HepG2 (cell line): Measurements from ENCODE around the gene DLG2. TPM values are rescaled to one million over a fixed set of nuclear protein-coding genes. Genes with fewer than 3 reads are reported as not detected.

Experiments used
- ATAC-seq: fragments of 200-7000 bp; cut with Tn5 transposase; 3 replicates; pipeline ENCODE4 v1.9.1; 2020; ENCODE audit warnings: mild to moderate bottlenecking, moderate library complexity
- BruUV-seq: library from RNA; stranded (reverse); fragments of 400-500 nt; replicated peaks from 2 replicates; lab custom pipeline; 2021; lab: Mats Ljungman, UMichigan
- CTCF ChIA-PET: fragments of 300-600 bp; formaldehyde crosslinking; extraction: SDS; loops from one replicate; lab custom pipeline; 2021; ENCODE audit warnings: low total read pairs, inconsistent platforms, low intra/inter-chr PET ratio; lab: Yijun Ruan, JAX
- POLR2A ChIA-PET: fragments of 350-600 bp; sonication (Branson Sonifier 250); formaldehyde crosslinking; loops from one replicate; lab custom pipeline; 2020; ENCODE audit warnings: antibody characterized with exemption, inconsistent platforms; lab: Yijun Ruan, JAX
- DNase-seq: peaks from one replicate; pipeline ENCODE4 v3.0.0-alpha.2; 2015; ENCODE audit warnings: low spot score
- FAIRE-seq: peaks from 3 replicates; lab custom pipeline; 2011; peaks lifted over from hg19 to GRCh38; lab: Jason Lieb, UNC
- H2AFZ ChIP-seq: one replicate; pipeline ENCODE4 v1.6.1; 2011; ENCODE audit warnings: low read length, inconsistent platforms
- H3K27ac ChIP-seq: fragments of 300-600 bp; 3 replicates; pipeline ENCODE4 v1.8.0; 2011; ENCODE audit warnings: mixed run types, mild to moderate bottlenecking, mixed read lengths, low read length, inconsistent platforms; ENCODE audit not compliant: insufficient read depth; ENCODE audit errors: extremely low read length
- H3K27me3 ChIP-seq, 2 experiments: fragments of 200-600 bp in 1 of 2; 2 replicates in 1 of 2; 3 replicates in 1 of 2; pipeline versions ENCODE4 v1.6.0 to v1.8.0; 2011; ENCODE audit warnings: low read length in 2 of 2, mild to moderate bottlenecking in 2 of 2, moderate library complexity in 2 of 2, inconsistent platforms in 1 of 2; ENCODE audit not compliant: insufficient read depth in 2 of 2, control insufficient read depth in 1 of 2
- H3K36me3 ChIP-seq, 2 experiments: fragments of 200-600 bp in 1 of 2; replicated peaks in 1 of 2; 2 replicates in 1 of 2; 3 replicates in 1 of 2; pipeline versions ENCODE4 v1.5.1 to v1.8.0; 2011; ENCODE audit warnings: low read length in 2 of 2, inconsistent platforms in 1 of 2; ENCODE audit not compliant: insufficient read depth in 2 of 2, control insufficient read depth in 1 of 2
- H3K4me1 ChIP-seq: 2 replicates; pipeline ENCODE4 v1.5.1; 2012; ENCODE audit warnings: low read length, inconsistent platforms; ENCODE audit not compliant: insufficient read depth
- H3K4me2 ChIP-seq: 2 replicates; pipeline ENCODE4 v1.6.0; 2011; ENCODE audit warnings: low read depth, low read length, inconsistent platforms
- H3K4me3 ChIP-seq, 3 experiments: fragments of 200-600 bp in 1 of 3; sonication (generic), shearing (Covaris generic) in 1 of 3; replicated peaks in 1 of 3; 2 replicates each; pipeline ENCODE4 v1.5.1; 2011 to 2016; ENCODE audit warnings: low read length in 3 of 3, inconsistent platforms in 2 of 3, low read depth in 2 of 3, mild to moderate bottlenecking in 2 of 3, control low read depth in 1 of 3, mixed read lengths in 1 of 3; ENCODE audit not compliant: insufficient read depth in 1 of 3
- H3K79me2 ChIP-seq: one replicate; pipeline ENCODE4 v1.6.1; 2011; ENCODE audit warnings: low read length, inconsistent platforms; ENCODE audit not compliant: insufficient read depth
- H3K9ac ChIP-seq: 2 replicates; pipeline ENCODE4 v1.6.0; 2011; ENCODE audit warnings: mild to moderate bottlenecking, low read depth, low read length, inconsistent platforms; ENCODE audit not compliant: insufficient read depth
- H3K9me3 ChIP-seq: 2 replicates; pipeline ENCODE4 v1.5.1; 2012; ENCODE audit warnings: mild to moderate bottlenecking, low read length
- H4K20me1 ChIP-seq: 2 replicates; pipeline ENCODE4 v1.6.0; 2011; ENCODE audit warnings: inconsistent platforms, mild to moderate bottlenecking, low read length, moderate library complexity; ENCODE audit not compliant: insufficient read depth
- BCL6 ChIP-seq: IDR thresholded peaks from 2 replicates; pipeline ENCODE4 v1.6.1; 2016; ENCODE audit warnings: missing genetic modification reagents, missing compliant biosample characterization
- CREM ChIP-seq, 2 experiments: sonication (generic) in 1 of 2; formaldehyde crosslinking in 1 of 2; IDR thresholded peaks; 2 replicates each; pipeline versions ENCODE4 v1.4.0 to v1.6.1; 2016 to 2020; ENCODE audit warnings: antibody characterized with exemption in 1 of 2, mild to moderate bottlenecking in 1 of 2, missing genetic modification reagents in 1 of 2
- ESRRA ChIP-seq: sonication (generic); formaldehyde crosslinking; IDR thresholded peaks from 2 replicates; pipeline ENCODE4 v1.5.1; 2020; ENCODE audit warnings: mild to moderate bottlenecking, low read depth, missing genetic modification reagents
- GATAD2A ChIP-seq: IDR thresholded peaks from 2 replicates; pipeline ENCODE4 v1.6.1; 2016
- HNF4A ChIP-seq: sonication (generic); formaldehyde crosslinking; IDR thresholded peaks from 2 replicates; pipeline ENCODE4 v1.4.0; 2020; ENCODE audit warnings: missing genetic modification reagents
- HNRNPUL1 ChIP-seq: fragments of 200-400 bp; formaldehyde crosslinking; IDR thresholded peaks from 2 replicates; pipeline ENCODE4 v1.6.1; 2017; ENCODE audit warnings: low read depth, mild to moderate bottlenecking, low read length, moderate library complexity
- HOXD1 ChIP-seq: sonication (generic); formaldehyde crosslinking; IDR thresholded peaks from 2 replicates; pipeline ENCODE4 v1.5.0; 2020; ENCODE audit warnings: missing genetic modification reagents
- NR2F6 ChIP-seq, 2 experiments: IDR thresholded peaks; 2 replicates each; pipeline ENCODE4 v1.6.1; 2016; ENCODE audit warnings: antibody characterized with exemption in 1 of 2, mild to moderate bottlenecking in 1 of 2
- SOX13 ChIP-seq, 3 experiments: fragments of 450-650 bp in 1 of 3; sonication (generic) in 1 of 3; formaldehyde crosslinking in 1 of 3; IDR thresholded peaks in 2 of 3; conservative IDR thresholded peaks in 1 of 3; 2 replicates each; pipeline versions ENCODE4 v1.5.0 to v1.6.1; 2016 to 2020; ENCODE audit warnings: antibody characterized with exemption in 1 of 3, mild to moderate bottlenecking in 1 of 3, missing compliant biosample characterization in 1 of 3, missing genetic modification reagents in 1 of 3, moderate library complexity in 1 of 3
- SOX5 ChIP-seq: IDR thresholded peaks from 2 replicates; pipeline ENCODE4 v1.6.1; 2016; ENCODE audit warnings: borderline replicate concordance
- SOX6 ChIP-seq, 2 experiments: fragments of 450-650 bp in 1 of 2; sonication (generic) in 1 of 2; formaldehyde crosslinking in 1 of 2; IDR thresholded peaks; 2 replicates each; pipeline versions ENCODE4 v1.4.0 to v1.6.1; 2017 to 2020; ENCODE audit warnings: antibody characterized with exemption in 1 of 2, mild to moderate bottlenecking in 1 of 2, missing genetic modification reagents in 1 of 2
- TBX3 ChIP-seq: fragments of 450-650 bp; IDR thresholded peaks from 2 replicates; pipeline ENCODE4 v1.6.1; 2017; ENCODE audit warnings: antibody characterized with exemption, mild to moderate bottlenecking, inconsistent platforms, borderline replicate concordance
- TOPORS ChIP-seq: sonication (generic); formaldehyde crosslinking; IDR thresholded peaks from 2 replicates; pipeline ENCODE4 v1.8.0; 2023; ENCODE audit warnings: mild to moderate bottlenecking, missing genetic modification reagents
- XBP1 ChIP-seq: sonication (generic); formaldehyde crosslinking; IDR thresholded peaks from 2 replicates; pipeline ENCODE4 v1.5.0; 2020; ENCODE audit warnings: missing genetic modification reagents
- ZNF652 ChIP-seq: IDR thresholded peaks from 2 replicates; pipeline ENCODE4 v1.6.1; 2016; ENCODE audit warnings: low read depth, borderline replicate concordance
- ZNF775 ChIP-seq: sonication (generic); formaldehyde crosslinking; IDR thresholded peaks from 2 replicates; pipeline ENCODE4 v1.4.0; 2020; ENCODE audit warnings: missing genetic modification reagents, mild to moderate bottlenecking, moderate library complexity, borderline replicate concordance
- WGBS: methylation state at CpG from one replicate; pipeline ENCODE4 v1.1.6; 2017; ENCODE audit warnings: low lambda C conversion rate; 5-methylcytosine and 5-hydroxymethylcytosine counted together
- in situ Hi-C: cut with HindIII; loops from 2 replicates; pipeline ENCODE4 v1.10.0; 2017; ENCODE audit warnings: low pct_unique_long_range_greater_than_20kb; ENCODE audit not compliant: extremely low pct_ligation_motif_present
- intact Hi-C: fragments of 100-400 bp; cut with micrococcal nuclease; formaldehyde crosslinking; loops from one replicate; pipeline ENCODE4 v1.10.0; 2022; ENCODE audit not compliant: unreplicated experiment
- polyA plus RNA-seq, 8 experiments: library from polyadenylated mRNA; depleted of rRNA in 3 of 8; stranded (reverse) in 7 of 8; unstranded in 1 of 8; fragments of >200 nt; fragmentation: Illumina TruSeq in 4 of 8; extraction: Trizol in 4 of 8; gene quantifications; 2 replicates each; pipeline versions ENCODE4 v1.2.1 to v1.2.3, GENCODE V29; 2011 to 2016; ENCODE audit warnings: low read depth in 4 of 8, missing spikeins in 1 of 8, mixed read lengths in 1 of 8; ENCODE audit not compliant: insufficient read depth in 1 of 8
- total RNA-seq, 5 experiments: library from RNA; depleted of rRNA; stranded (reverse); fragments of >200 nt; fragmentation: Illumina TruSeq; extraction: Trizol; gene quantifications; 2 replicates each; pipeline ENCODE4 v1.2.3, GENCODE V29; 2016; ENCODE audit warnings: low read depth in 1 of 5
- TF ChIP-seq, protein P1 (sequence below): sonication (generic); formaldehyde crosslinking; IDR thresholded peaks from 2 replicates; pipeline ENCODE4 v1.5.0; 2020; ENCODE audit warnings: mild to moderate bottlenecking, missing genetic modification reagents, borderline replicate concordance
- TF ChIP-seq, protein P2 (sequence below): IDR thresholded peaks from 2 replicates; pipeline ENCODE4 v1.4.0; 2020; ENCODE audit warnings: mild to moderate bottlenecking, missing genetic modification reagents

Gene DLG2
- total and polyA plus RNA-seq, 2 of the 13 experiments (the other 11 are each of a cell fraction or from before 2014, with no cell fraction given), result 0.46 to 1.0 TPM

DNA sequence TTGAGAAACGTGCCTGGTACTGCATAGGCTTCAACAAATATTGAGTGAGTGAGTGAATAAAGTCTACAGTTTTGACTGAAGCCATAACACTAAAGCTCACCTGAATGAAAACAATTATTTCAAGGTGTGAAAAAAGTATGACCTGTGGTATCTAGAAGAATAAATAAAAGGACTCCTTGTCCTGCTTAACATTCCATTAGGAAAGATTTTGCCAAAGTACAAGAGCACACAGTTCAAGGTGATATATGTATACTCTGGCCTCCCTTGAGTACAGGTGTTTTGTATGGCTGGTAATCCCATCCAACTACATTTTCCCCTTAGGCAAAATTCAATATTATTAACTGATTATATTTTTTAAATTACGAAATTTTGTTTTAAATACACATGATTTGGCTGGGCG, 39.5 kb upstream of the DLG2 start:
- DNase-seq, result peak; percentile 59
- TF ChIP-seq SOX13 (IDR thresholded peaks at IDR 0.05), result no peak
- peak in 1 of 2 experiments; percentile 51; a peak in 1 of 4 replicates for TF ChIP-seq SOX13 (CRISPR knock-in tag; conservative IDR thresholded peaks at IDR 0.05 in 1 of 2, IDR thresholded peaks at IDR 0.05 in 1 of 2)
- peak; percentile 30; the same call in 1 of the 2 replicates for TF ChIP-seq TBX3
- TF ChIP-seq, protein P1, sequence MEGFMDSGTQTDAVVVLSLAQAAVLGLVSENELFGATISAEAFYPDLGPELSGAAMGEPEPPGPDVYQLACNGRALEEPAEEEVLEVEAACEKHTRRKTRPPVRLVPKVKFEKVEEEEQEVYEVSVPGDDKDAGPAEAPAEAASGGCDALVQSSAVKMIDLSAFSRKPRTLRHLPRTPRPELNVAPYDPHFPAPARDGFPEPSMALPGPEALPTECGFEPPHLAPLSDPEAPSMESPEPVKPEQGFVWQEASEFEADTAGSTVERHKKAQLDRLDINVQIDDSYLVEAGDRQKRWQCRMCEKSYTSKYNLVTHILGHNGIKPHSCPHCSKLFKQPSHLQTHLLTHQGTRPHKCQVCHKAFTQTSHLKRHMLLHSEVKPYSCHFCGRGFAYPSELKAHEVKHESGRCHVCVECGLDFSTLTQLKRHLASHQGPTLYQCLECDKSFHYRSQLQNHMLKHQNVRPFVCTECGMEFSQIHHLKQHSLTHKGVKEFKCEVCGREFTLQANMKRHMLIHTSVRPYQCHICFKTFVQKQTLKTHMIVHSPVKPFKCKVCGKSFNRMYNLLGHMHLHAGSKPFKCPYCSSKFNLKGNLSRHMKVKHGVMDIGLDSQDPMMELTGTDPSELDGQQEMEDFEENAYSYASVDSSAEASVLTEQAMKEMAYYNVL (CRISPR knock-in tag), result 0 out of 2 replicates have a peak, but pooled peaks have one; percentile 26
- TF ChIP-seq HOXD1, result no peak
- 0 out of 2 replicates have a peak, but pooled peaks have one; percentile 32 for TF ChIP-seq GATAD2A
- no peak for TF ChIP-seq XBP1 (CRISPR knock-in tag)
- TF ChIP-seq ESRRA (CRISPR knock-in tag), result 0 out of 2 replicates have a peak, but pooled peaks have one; percentile 39
- no peak for TF ChIP-seq ZNF775 (CRISPR knock-in tag)
- TF ChIP-seq CREM (IDR thresholded peaks at IDR 0.05), result no peak
- TF ChIP-seq CREM (CRISPR knock-in tag; IDR thresholded peaks at IDR 0.05), result no peak
- TF ChIP-seq NR2F6 (IDR thresholded peaks at IDR 0.05), result 0 out of 2 replicates have a peak, but pooled peaks have one; percentile 19
- no peak for TF ChIP-seq NR2F6 (CRISPR knock-in tag; IDR thresholded peaks at IDR 0.05)
- TF ChIP-seq, protein P2, sequence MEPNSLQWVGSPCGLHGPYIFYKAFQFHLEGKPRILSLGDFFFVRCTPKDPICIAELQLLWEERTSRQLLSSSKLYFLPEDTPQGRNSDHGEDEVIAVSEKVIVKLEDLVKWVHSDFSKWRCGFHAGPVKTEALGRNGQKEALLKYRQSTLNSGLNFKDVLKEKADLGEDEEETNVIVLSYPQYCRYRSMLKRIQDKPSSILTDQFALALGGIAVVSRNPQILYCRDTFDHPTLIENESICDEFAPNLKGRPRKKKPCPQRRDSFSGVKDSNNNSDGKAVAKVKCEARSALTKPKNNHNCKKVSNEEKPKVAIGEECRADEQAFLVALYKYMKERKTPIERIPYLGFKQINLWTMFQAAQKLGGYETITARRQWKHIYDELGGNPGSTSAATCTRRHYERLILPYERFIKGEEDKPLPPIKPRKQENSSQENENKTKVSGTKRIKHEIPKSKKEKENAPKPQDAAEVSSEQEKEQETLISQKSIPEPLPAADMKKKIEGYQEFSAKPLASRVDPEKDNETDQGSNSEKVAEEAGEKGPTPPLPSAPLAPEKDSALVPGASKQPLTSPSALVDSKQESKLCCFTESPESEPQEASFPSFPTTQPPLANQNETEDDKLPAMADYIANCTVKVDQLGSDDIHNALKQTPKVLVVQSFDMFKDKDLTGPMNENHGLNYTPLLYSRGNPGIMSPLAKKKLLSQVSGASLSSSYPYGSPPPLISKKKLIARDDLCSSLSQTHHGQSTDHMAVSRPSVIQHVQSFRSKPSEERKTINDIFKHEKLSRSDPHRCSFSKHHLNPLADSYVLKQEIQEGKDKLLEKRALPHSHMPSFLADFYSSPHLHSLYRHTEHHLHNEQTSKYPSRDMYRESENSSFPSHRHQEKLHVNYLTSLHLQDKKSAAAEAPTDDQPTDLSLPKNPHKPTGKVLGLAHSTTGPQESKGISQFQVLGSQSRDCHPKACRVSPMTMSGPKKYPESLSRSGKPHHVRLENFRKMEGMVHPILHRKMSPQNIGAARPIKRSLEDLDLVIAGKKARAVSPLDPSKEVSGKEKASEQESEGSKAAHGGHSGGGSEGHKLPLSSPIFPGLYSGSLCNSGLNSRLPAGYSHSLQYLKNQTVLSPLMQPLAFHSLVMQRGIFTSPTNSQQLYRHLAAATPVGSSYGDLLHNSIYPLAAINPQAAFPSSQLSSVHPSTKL (CRISPR knock-in tag), result peak; percentile 40; the same call in 1 of the 2 replicates
- TF ChIP-seq SOX6 (IDR thresholded peaks at IDR 0.05), result no peak
- peak; percentile 31; the same call in 1 of the 2 replicates for TF ChIP-seq SOX6 (CRISPR knock-in tag; IDR thresholded peaks at IDR 0.05)
- TF ChIP-seq HNF4A (CRISPR knock-in tag), result peak; percentile 73
- TF ChIP-seq TOPORS (CRISPR knock-in tag), result no peak
- TF ChIP-seq SOX5 (CRISPR knock-in tag), result peak; percentile 44; the same call in 1 of the 2 replicates
- no peak for TF ChIP-seq ZNF652 (CRISPR knock-in tag)
- no peak for TF ChIP-seq HNRNPUL1
- 0 out of 2 replicates have a peak, but pooled peaks have one; percentile 8 for TF ChIP-seq BCL6 (CRISPR knock-in tag)
- Histone ChIP-seq H3K36me3 (no peaks in the 10 kb centered on the region), H3K27me3 (no peaks in the 10 kb centered on the region; a peak in 1 of 5 replicates), H3K27ac (peak overlapping the region; percentile 38), H2AFZ (peak overlapping the region; percentile 94), H3K4me2 (peak overlapping the region; percentile 88), H3K9ac (no peak overlapping the region), H4K20me1 (peaks cover 22% of the 10 kb centered on the region), H3K4me1 (peaks cover 33% of the 10 kb centered on the region), H3K79me2 (peaks cover 27% of the 10 kb centered on the region), H3K4me3 (no peak overlapping the region), H3K9me3 (no peaks in the 10 kb centered on the region)
- no peak for ATAC-seq
- in situ Hi-C loops, result no loop called here
- FAIRE-seq, result no peak
- CTCF ChIA-PET, result no interaction called here
- POLR2A ChIA-PET, result interaction anchor here (1.2 kb wide), 1 partner anchor 39 kb away, joined by 3 read pairs; the partner anchor contains the start of gene TMEM126B
- BruUV-seq, result no TSS peak
- intact Hi-C loops, result no loop called here
- WGBS, result 39% methylated on average over 3 of the region's 3 CpGs
